HEK293 (cell line): ENCODE measurements around the gene STEAP3.

Experiments
- EGR2 ChIP-seq: fragments of 450-650 bp; formaldehyde crosslinking; IDR thresholded peaks from 2 replicates; pipeline ENCODE4 v1.5.1; 2016; ENCODE audit warnings: low read depth, missing biosample characterization, missing genetic modification characterization
- IKZF3 ChIP-seq: fragments of 450-650 bp; IDR thresholded peaks from 2 replicates; pipeline ENCODE4 v1.5.0; 2018; ENCODE audit warnings: missing biosample characterization, mild to moderate bottlenecking, missing genetic modification characterization, moderate library complexity
- OSR2 ChIP-seq: fragments of 450-650 bp; formaldehyde crosslinking; IDR thresholded peaks from 2 replicates; pipeline ENCODE4 v1.5.1; 2016; ENCODE audit warnings: missing biosample characterization, missing genetic modification characterization
- RBAK ChIP-seq: fragments of 450-650 bp; formaldehyde crosslinking; IDR thresholded peaks from 2 replicates; pipeline ENCODE4 v1.5.1; 2016; ENCODE audit warnings: missing biosample characterization, missing genetic modification characterization
- SP3 ChIP-seq: fragments of 450-650 bp; formaldehyde crosslinking; IDR thresholded peaks from 2 replicates; pipeline ENCODE4 v1.5.1; 2016; ENCODE audit warnings: missing biosample characterization, missing genetic modification characterization
- ZBTB11 ChIP-seq: fragments of 450-650 bp; formaldehyde crosslinking; conservative IDR thresholded peaks from 2 replicates; pipeline ENCODE4 v1.5.1; 2016; ENCODE audit warnings: low read depth, missing biosample characterization, missing genetic modification characterization
- ZBTB21 ChIP-seq: fragments of 450-650 bp; formaldehyde crosslinking; IDR thresholded peaks from 2 replicates; pipeline ENCODE4 v1.5.1; 2017; ENCODE audit warnings: missing biosample characterization, missing genetic modification characterization
- ZFP41 ChIP-seq: fragments of 450-650 bp; formaldehyde crosslinking; IDR thresholded peaks from 2 replicates; pipeline ENCODE4 v1.5.1; 2016; ENCODE audit warnings: missing biosample characterization, missing genetic modification characterization, borderline replicate concordance
- ZFP69B ChIP-seq: fragments of 450-650 bp; formaldehyde crosslinking; IDR thresholded peaks from 2 replicates; pipeline ENCODE4 v1.5.1; 2016; ENCODE audit warnings: missing biosample characterization, missing genetic modification characterization
- ZNF10 ChIP-seq: fragments of 450-650 bp; formaldehyde crosslinking; IDR thresholded peaks from 2 replicates; pipeline ENCODE4 v1.5.1; 2017; ENCODE audit warnings: missing biosample characterization, missing genetic modification characterization
- ZNF121 ChIP-seq: fragments of 450-650 bp; formaldehyde crosslinking; IDR thresholded peaks from 2 replicates; pipeline ENCODE4 v1.5.1; 2016; ENCODE audit warnings: missing biosample characterization, missing genetic modification characterization
- ZNF133 ChIP-seq: fragments of 450-650 bp; formaldehyde crosslinking; IDR thresholded peaks from 2 replicates; pipeline ENCODE4 v1.5.1; 2016; ENCODE audit warnings: missing biosample characterization, missing genetic modification characterization
- ZNF157 ChIP-seq: fragments of 450-650 bp; formaldehyde crosslinking; IDR thresholded peaks from 2 replicates; pipeline ENCODE4 v1.5.1; 2016; ENCODE audit warnings: missing biosample characterization, missing genetic modification characterization
- ZNF169 ChIP-seq: fragments of 450-650 bp; formaldehyde crosslinking; IDR thresholded peaks from 2 replicates; pipeline ENCODE4 v1.5.1; 2016; ENCODE audit warnings: missing biosample characterization, missing genetic modification characterization
- ZNF174 ChIP-seq: fragments of 450-650 bp; formaldehyde crosslinking; IDR thresholded peaks from 2 replicates; pipeline ENCODE4 v1.5.0; 2017; ENCODE audit warnings: missing biosample characterization, mild to moderate bottlenecking, missing genetic modification characterization
- ZNF184 ChIP-seq: fragments of 450-650 bp; IDR thresholded peaks from 2 replicates; pipeline ENCODE4 v1.5.1; 2018; ENCODE audit warnings: missing biosample characterization, mild to moderate bottlenecking, missing genetic modification characterization
- ZNF19 ChIP-seq: fragments of 450-650 bp; formaldehyde crosslinking; IDR thresholded peaks from 2 replicates; pipeline ENCODE4; 2016; ENCODE audit warnings: missing biosample characterization, missing genetic modification characterization, low read depth
- ZNF202 ChIP-seq: fragments of 450-650 bp; formaldehyde crosslinking; IDR thresholded peaks from 2 replicates; pipeline ENCODE4 v1.5.1; 2016; ENCODE audit warnings: missing biosample characterization, missing genetic modification characterization, borderline replicate concordance
- ZNF223 ChIP-seq: fragments of 450-650 bp; formaldehyde crosslinking; IDR thresholded peaks from 2 replicates; pipeline ENCODE4 v1.5.1; 2016; ENCODE audit warnings: missing biosample characterization, missing genetic modification characterization
- ZNF292 ChIP-seq: fragments of 450-650 bp; formaldehyde crosslinking; IDR thresholded peaks from 2 replicates; pipeline ENCODE4 v1.5.1; 2016; ENCODE audit warnings: low read depth, missing biosample characterization, missing genetic modification characterization, borderline replicate concordance
- ZNF341 ChIP-seq: fragments of 450-650 bp; formaldehyde crosslinking; IDR thresholded peaks from 2 replicates; pipeline ENCODE4; 2016; ENCODE audit warnings: low read depth, missing biosample characterization, missing genetic modification characterization
- ZNF449 ChIP-seq: fragments of 450-650 bp; formaldehyde crosslinking; IDR thresholded peaks from 2 replicates; pipeline ENCODE4 v1.5.1; 2017; ENCODE audit warnings: missing biosample characterization, mild to moderate bottlenecking, missing genetic modification characterization, moderate library complexity
- ZNF473 ChIP-seq: fragments of 450-650 bp; formaldehyde crosslinking; IDR thresholded peaks from 2 replicates; pipeline ENCODE4 v1.5.1; 2017; ENCODE audit warnings: missing biosample characterization, missing genetic modification characterization
- ZNF529 ChIP-seq: fragments of 450-650 bp; formaldehyde crosslinking; IDR thresholded peaks from 2 replicates; pipeline ENCODE4 v1.5.1; 2017; ENCODE audit warnings: missing genetic modification characterization, missing biosample characterization; ENCODE audit not compliant: insufficient replicate concordance
- ZNF549 ChIP-seq: fragments of 450-650 bp; IDR thresholded peaks from 2 replicates; pipeline ENCODE4 v1.5.1; 2018; ENCODE audit warnings: missing biosample characterization, missing genetic modification characterization, mild to moderate bottlenecking, inconsistent platforms, moderate library complexity
- ZNF629 ChIP-seq: fragments of 450-650 bp; formaldehyde crosslinking; IDR thresholded peaks from 2 replicates; pipeline ENCODE4 v1.5.1; 2017; ENCODE audit warnings: missing biosample characterization, missing genetic modification characterization
- ZNF664 ChIP-seq: fragments of 450-650 bp; formaldehyde crosslinking; IDR thresholded peaks from 2 replicates; pipeline ENCODE4 v1.5.1; 2016; ENCODE audit warnings: missing biosample characterization, missing genetic modification characterization
- ZNF670 ChIP-seq: fragments of 450-650 bp; formaldehyde crosslinking; IDR thresholded peaks from 2 replicates; pipeline ENCODE4 v1.5.1; 2016; ENCODE audit warnings: missing biosample characterization, missing genetic modification characterization, low read depth
- ZNF776 ChIP-seq: fragments of 450-650 bp; formaldehyde crosslinking; IDR thresholded peaks from 2 replicates; pipeline ENCODE4 v1.5.0; 2017; ENCODE audit warnings: missing biosample characterization, missing genetic modification characterization, borderline replicate concordance
- ZSCAN5A ChIP-seq: fragments of 450-650 bp; formaldehyde crosslinking; IDR thresholded peaks from 2 replicates; pipeline ENCODE4 v1.5.1; 2016; ENCODE audit warnings: missing biosample characterization, missing genetic modification characterization
- TF ChIP-seq, protein P1 (sequence below): fragments of 450-650 bp; formaldehyde crosslinking; IDR thresholded peaks from 2 replicates; pipeline ENCODE4 v1.5.1; 2017; ENCODE audit warnings: missing biosample characterization, missing genetic modification characterization
- TF ChIP-seq, protein P2 (sequence below): fragments of 450-650 bp; formaldehyde crosslinking; IDR thresholded peaks from 2 replicates; pipeline ENCODE4 v1.5.1; 2016; ENCODE audit warnings: missing biosample characterization, missing genetic modification characterization

Gene STEAP3

GRCh38 chr2:119240311-119241204 lies 16.9 kb downstream of the STEAP3 start (continued):
- TF ChIP-seq, protein P1, sequence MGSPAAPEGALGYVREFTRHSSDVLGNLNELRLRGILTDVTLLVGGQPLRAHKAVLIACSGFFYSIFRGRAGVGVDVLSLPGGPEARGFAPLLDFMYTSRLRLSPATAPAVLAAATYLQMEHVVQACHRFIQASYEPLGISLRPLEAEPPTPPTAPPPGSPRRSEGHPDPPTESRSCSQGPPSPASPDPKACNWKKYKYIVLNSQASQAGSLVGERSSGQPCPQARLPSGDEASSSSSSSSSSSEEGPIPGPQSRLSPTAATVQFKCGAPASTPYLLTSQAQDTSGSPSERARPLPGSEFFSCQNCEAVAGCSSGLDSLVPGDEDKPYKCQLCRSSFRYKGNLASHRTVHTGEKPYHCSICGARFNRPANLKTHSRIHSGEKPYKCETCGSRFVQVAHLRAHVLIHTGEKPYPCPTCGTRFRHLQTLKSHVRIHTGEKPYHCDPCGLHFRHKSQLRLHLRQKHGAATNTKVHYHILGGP = no peak
- TF ChIP-seq ZFP41 (tag by site-specific recombination) (no peak), ZNF629 (tag by site-specific recombination) (0 out of 2 replicates have a peak, but pooled peaks have one; percentile 33), ZNF121 (tag by site-specific recombination) (no peak), OSR2 (no peak), RBAK (tag by site-specific recombination) (no peak), ZBTB11 (tag by site-specific recombination) (no peak), ZNF664 (tag by site-specific recombination) (no peak), SP3 (tag by site-specific recombination) (no peak), ZNF157 (tag by site-specific recombination) (no peak), ZNF341 (tag by site-specific recombination) (peak; percentile 43; the same call in 1 of the 2 replicates), ZNF202 (no peak), ZNF473 (tag by site-specific recombination) (no peak), ZNF529 (tag by site-specific recombination) (no peak), ZNF10 (tag by site-specific recombination) (no peak), ZNF549 (tag by site-specific recombination) (no peak), ZNF19 (no peak), ZBTB21 (tag by site-specific recombination) (no peak), ZNF776 (tag by site-specific recombination) (no peak), ZNF223 (no peak), ZNF292 (no peak), EGR2 (tag by site-specific recombination) (0 out of 2 replicates have a peak, but pooled peaks have one; percentile 8), ZNF174 (tag by site-specific recombination) (no peak), IKZF3 (tag by site-specific recombination) (peak; percentile 79), ZNF133 (no peak), ZNF670 (no peak), ZFP69B (tag by site-specific recombination) (no peak), ZSCAN5A (no peak), ZNF449 (tag by site-specific recombination) (no peak), ZNF169 (tag by site-specific recombination) (no peak), ZNF184 (tag by site-specific recombination) (no peak)
- TF ChIP-seq, protein P2, sequence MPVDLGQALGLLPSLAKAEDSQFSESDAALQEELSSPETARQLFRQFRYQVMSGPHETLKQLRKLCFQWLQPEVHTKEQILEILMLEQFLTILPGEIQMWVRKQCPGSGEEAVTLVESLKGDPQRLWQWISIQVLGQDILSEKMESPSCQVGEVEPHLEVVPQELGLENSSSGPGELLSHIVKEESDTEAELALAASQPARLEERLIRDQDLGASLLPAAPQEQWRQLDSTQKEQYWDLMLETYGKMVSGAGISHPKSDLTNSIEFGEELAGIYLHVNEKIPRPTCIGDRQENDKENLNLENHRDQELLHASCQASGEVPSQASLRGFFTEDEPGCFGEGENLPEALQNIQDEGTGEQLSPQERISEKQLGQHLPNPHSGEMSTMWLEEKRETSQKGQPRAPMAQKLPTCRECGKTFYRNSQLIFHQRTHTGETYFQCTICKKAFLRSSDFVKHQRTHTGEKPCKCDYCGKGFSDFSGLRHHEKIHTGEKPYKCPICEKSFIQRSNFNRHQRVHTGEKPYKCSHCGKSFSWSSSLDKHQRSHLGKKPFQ (tag by site-specific recombination) = peak; percentile 65
